NB4 (cell line): ENCODE results near the gene OR2T6.
"Not testable (repeated sequence)": the region's sequence is repeated elsewhere in the genome, so short reads cannot be mapped to it uniquely, and the experiment has no call there.

Source experiments
- MAX ChIP-seq: IDR thresholded peaks from 2 replicates; pipeline ENCODE4 v1.6.1; 2011; ENCODE audit warnings: low read depth, low read length
- MYC ChIP-seq: IDR thresholded peaks from 2 replicates; pipeline ENCODE4 v1.6.1; 2011; ENCODE audit warnings: low read depth, low read length
- POLR2A ChIP-seq: IDR thresholded peaks from 2 replicates; pipeline ENCODE4 v1.6.1; 2011; ENCODE audit warnings: mild to moderate bottlenecking; ENCODE audit not compliant: insufficient read length; ENCODE audit errors: extremely low read depth
- TF ChIP-seq, protein P1 (sequence below): IDR thresholded peaks from one replicate; pipeline ENCODE4 v1.5.1; 2012; ENCODE audit warnings: low read depth, low read length

DNA sequence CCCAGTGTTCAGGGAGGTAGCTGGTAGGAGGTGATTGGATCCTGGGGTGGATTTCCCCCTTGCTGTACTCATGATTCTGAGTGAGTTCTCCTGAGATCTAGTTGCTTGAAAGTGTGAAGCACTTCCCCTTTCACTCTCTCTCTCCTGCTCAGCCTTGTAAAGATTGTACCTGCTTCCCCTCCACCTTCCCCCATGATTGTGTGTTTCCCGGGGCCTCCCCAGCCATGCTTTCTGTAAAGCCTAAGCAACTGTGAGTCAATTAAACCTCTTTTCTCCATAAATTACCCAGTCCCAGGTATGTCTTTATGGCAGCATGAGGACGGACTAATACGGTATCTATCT lies 52.6 kb downstream of the OR2T6 start:
- TF ChIP-seq, protein P1, sequence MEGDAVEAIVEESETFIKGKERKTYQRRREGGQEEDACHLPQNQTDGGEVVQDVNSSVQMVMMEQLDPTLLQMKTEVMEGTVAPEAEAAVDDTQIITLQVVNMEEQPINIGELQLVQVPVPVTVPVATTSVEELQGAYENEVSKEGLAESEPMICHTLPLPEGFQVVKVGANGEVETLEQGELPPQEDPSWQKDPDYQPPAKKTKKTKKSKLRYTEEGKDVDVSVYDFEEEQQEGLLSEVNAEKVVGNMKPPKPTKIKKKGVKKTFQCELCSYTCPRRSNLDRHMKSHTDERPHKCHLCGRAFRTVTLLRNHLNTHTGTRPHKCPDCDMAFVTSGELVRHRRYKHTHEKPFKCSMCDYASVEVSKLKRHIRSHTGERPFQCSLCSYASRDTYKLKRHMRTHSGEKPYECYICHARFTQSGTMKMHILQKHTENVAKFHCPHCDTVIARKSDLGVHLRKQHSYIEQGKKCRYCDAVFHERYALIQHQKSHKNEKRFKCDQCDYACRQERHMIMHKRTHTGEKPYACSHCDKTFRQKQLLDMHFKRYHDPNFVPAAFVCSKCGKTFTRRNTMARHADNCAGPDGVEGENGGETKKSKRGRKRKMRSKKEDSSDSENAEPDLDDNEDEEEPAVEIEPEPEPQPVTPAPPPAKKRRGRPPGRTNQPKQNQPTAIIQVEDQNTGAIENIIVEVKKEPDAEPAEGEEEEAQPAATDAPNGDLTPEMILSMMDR, result not testable (repeated sequence)
- TF ChIP-seq POLR2A, MAX, MYC: not testable (repeated sequence)
